Thymus (tissue), 11 donors: ENCODE data around the gene SEMA3A. TPM values are rescaled to one million over a fixed set of nuclear protein-coding genes. Genes with fewer than 3 reads are reported as not detected.

ENCODE experiments used
- DNase-seq, 9 donors: peaks; one replicate each; pipeline ENCODE4 v3.0.0-alpha.2; 2013; ENCODE audit warnings: low spot score in 9 of 9, low read depth in 6 of 9, missing footprints in 1 of 9
- H3K27ac ChIP-seq, 2 donors: one replicate each; pipeline ENCODE4 v1.5.1; 2013; ENCODE audit warnings: control low read depth in 1 of 2, low read depth in 1 of 2, low read length in 1 of 2, mild to moderate bottlenecking in 1 of 2, moderate library complexity in 1 of 2
- H3K27me3 ChIP-seq, 2 donors: one replicate each; pipeline ENCODE4 v1.5.1; 2013; ENCODE audit warnings: low read length in 1 of 2; ENCODE audit not compliant: control insufficient read depth in 2 of 2, insufficient read depth in 1 of 2
- H3K36me3 ChIP-seq, 2 donors: one replicate each; pipeline ENCODE4 v1.5.1; 2013; ENCODE audit warnings: low read length in 1 of 2, mild to moderate bottlenecking in 1 of 2, moderate library complexity in 1 of 2; ENCODE audit not compliant: control insufficient read depth in 2 of 2, insufficient read depth in 2 of 2
- H3K4me1 ChIP-seq, 2 donors: one replicate each; pipeline ENCODE4 v1.5.1; 2013; ENCODE audit warnings: low read length in 2 of 2; ENCODE audit not compliant: control insufficient read depth in 2 of 2, insufficient read depth in 2 of 2
- H3K4me3 ChIP-seq, 2 donors: one replicate each; pipeline ENCODE4 v1.5.1; 2013; ENCODE audit warnings: low read length in 2 of 2, control low read depth in 1 of 2, mild to moderate bottlenecking in 1 of 2
- H3K9me3 ChIP-seq, 2 donors: one replicate each; pipeline ENCODE4 v1.5.1; 2013; ENCODE audit warnings: low read length in 1 of 2, mild to moderate bottlenecking in 1 of 2; ENCODE audit not compliant: control insufficient read depth in 2 of 2, insufficient read depth in 1 of 2
- WGBS: extraction: QIAGEN DNeasy Blood & Tissue Kit; methylation state at CpG from one replicate; pipeline ENCODE4 v1.1.7; 2013; 5-methylcytosine and 5-hydroxymethylcytosine counted together
- polyA plus RNA-seq: library from polyadenylated mRNA; stranded (reverse); fragments of 200-250 nt; gene quantifications from one replicate; pipeline ENCODE4 v1.2.3, GENCODE V29; 2013
- total RNA-seq: library from RNA; stranded (reverse); fragments of 120-200 nt; gene quantifications from one replicate; pipeline ENCODE4 v1.2.4, GENCODE V29; 2013
- donor health status: healthy.

The SEMA3A gene
- total and polyA plus RNA-seq, 2 donors, result 0.27 to 1.0 TPM

DNA sequence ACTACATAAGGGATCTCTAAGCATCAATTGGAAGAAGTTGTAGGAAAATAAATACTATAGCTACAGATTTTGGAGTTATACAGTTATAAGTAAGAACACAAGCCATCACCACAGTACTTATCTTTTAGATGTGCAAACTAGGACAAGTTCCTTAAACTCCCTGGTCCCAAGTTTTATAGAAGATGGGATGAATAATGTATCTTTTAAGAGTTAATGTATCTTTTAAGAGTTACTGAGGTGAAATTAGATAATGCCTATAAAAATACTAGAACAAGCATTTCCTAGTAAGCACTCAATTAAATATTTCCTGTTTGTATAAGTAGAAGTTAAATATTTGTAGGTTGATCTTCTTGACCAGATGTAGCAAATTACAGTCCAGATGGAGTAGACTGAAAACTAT, 56.8 kb downstream of the SEMA3A start:
- Histone ChIP-seq H3K27ac (no peak overlapping the region), H3K4me1 (no peaks in the 10 kb centered on the region), H3K27me3 (no peaks in the 10 kb centered on the region), H3K9me3 (no peaks in the 10 kb centered on the region), H3K36me3 (no peaks in the 10 kb centered on the region), H3K4me3 (no peak overlapping the region)
- DNase-seq, result no peak

- Histone ChIP-seq H3K36me3 (no peaks in the 10 kb centered on the region), H3K27ac (no peak overlapping the region), H3K27me3 (no peaks in the 10 kb centered on the region), H3K4me3 (no peak overlapping the region), H3K9me3 (no peaks in the 10 kb centered on the region), H3K4me1 (no peaks in the 10 kb centered on the region)
- WGBS, result 94% methylated on average over 3 of the region's 3 CpGs
- DNase-seq, result no peak
Observed at GRCh38 chr7:84136809-84137208, 57.8 kb downstream of the SEMA3A start.

DNA sequence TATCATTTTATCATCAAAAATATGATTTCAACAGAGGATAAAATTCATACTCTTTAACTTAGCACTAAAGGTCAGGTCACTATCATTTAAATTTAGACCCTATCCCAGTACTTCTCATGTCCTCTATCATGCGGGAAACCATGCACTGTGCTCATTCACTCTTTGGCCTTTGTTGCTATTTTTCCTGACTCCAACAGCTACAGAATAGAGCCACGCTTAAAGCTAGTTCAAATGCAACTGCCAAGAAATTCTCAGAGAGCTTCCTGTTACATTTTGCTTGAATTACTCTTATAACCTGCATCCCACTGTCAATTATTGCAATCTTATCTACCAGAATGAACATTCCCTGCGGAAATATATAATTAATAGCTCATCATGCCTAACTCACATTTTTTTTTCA, 58.3 kb downstream of the SEMA3A start:
- no peak overlapping the region for H3K27ac ChIP-seq
- H3K9me3 ChIP-seq, result no peaks in the 10 kb centered on the region
- 91% methylated on average over 3 of the region's 3 CpGs for WGBS
- H3K27me3 ChIP-seq, result no peaks in the 10 kb centered on the region
- H3K4me1 ChIP-seq, result no peaks in the 10 kb centered on the region
- no peak overlapping the region for H3K4me3 ChIP-seq
- DNase-seq, result no peak
- H3K36me3 ChIP-seq, result no peaks in the 10 kb centered on the region

DNA sequence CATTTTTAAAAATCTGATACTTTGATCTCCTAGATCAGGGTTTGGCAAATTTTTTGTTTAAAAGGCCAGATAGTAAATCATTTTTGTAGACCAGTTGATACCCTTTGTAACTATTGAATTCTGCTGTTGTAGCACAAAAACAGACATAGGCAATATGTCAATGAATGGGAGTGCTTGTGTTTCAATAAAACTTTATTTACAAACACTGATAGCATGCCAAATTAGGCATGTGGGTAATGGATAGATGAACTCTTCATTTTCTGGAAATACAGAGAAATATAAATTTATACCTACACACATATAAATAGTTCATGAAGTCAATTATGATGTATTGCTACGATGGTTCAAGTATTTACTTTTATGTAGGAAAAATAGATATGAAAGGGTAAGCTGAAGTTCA, 60.4 kb downstream of the SEMA3A start:
- Histone ChIP-seq H3K9me3 (no peaks in the 10 kb centered on the region), H3K36me3 (no peaks in the 10 kb centered on the region), H3K4me3 (no peak overlapping the region), H3K27ac (no peak overlapping the region), H3K4me1 (no peaks in the 10 kb centered on the region), H3K27me3 (no peaks in the 10 kb centered on the region)
- no peak for DNase-seq
- 97% methylated on average over 1 of the region's 1 CpG for WGBS

- WGBS, result 92% methylated on average over 2 of the region's 2 CpGs
Observed at GRCh38 chr7:84125654-84126053, 68.9 kb downstream of the SEMA3A start.

GRCh38 chr7:84123965-84124547, 70.5 kb downstream of the SEMA3A start:
- WGBS, result 44% methylated on average over 5 of the region's 5 CpGs
- Histone ChIP-seq H3K9me3 (no peaks in the 10 kb centered on the region), H3K36me3 (no peaks in the 10 kb centered on the region), H3K4me1 (no peaks in the 10 kb centered on the region), H3K27ac (no peak overlapping the region), H3K27me3 (no peaks in the 10 kb centered on the region), H3K4me3 (no peak overlapping the region)
- DNase-seq, result no peak

More at GRCh38 chr7:84125654-84126053, 68.9 kb downstream of the SEMA3A start:
- no peaks in the 10 kb centered on the region for H3K9me3 ChIP-seq
- H3K27me3 ChIP-seq, result no peaks in the 10 kb centered on the region
- DNase-seq, result no peak
- no peak overlapping the region for H3K27ac ChIP-seq
- H3K36me3 ChIP-seq, result no peaks in the 10 kb centered on the region
- H3K4me1 ChIP-seq, result no peaks in the 10 kb centered on the region
- H3K4me3 ChIP-seq, result no peak overlapping the region

GRCh38 chr7:84122582-84123360, 71.8 kb downstream of the SEMA3A start:
- DNase-seq, result no peak
- WGBS, result 98% methylated on average over 4 of the region's 4 CpGs
- no peak overlapping the region for H3K27ac ChIP-seq
- H3K27me3 ChIP-seq, result no peaks in the 10 kb centered on the region
- no peak overlapping the region for H3K4me3 ChIP-seq
- no peaks in the 10 kb centered on the region for H3K9me3 ChIP-seq
- no peaks in the 10 kb centered on the region for H3K36me3 ChIP-seq
- H3K4me1 ChIP-seq, result no peaks in the 10 kb centered on the region

DNA sequence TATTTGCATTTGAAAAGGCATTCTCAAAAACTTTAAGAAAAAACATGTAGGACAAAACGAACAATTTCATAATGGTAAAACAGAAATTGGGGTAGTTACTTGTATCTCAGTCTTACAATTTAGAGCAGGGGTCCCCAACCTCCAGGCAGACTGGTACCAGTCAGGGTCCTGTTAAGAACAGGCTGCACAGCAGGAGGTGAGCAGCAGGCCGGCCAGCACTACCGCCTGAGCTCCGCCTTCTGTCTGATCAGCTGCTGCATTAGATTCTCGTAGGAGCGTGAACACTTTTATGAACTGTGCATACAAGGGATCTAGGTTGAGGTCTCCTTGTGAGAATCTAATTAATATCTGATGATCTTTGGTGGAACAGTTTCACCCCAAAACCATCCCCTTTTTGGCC, 77.3 kb downstream of the SEMA3A start:
- no peak overlapping the region for H3K4me3 ChIP-seq
- no peaks in the 10 kb centered on the region for H3K27me3 ChIP-seq
- H3K36me3 ChIP-seq, result no peaks in the 10 kb centered on the region
- no peaks in the 10 kb centered on the region for H3K9me3 ChIP-seq
- no peak overlapping the region for H3K27ac ChIP-seq
- DNase-seq, result no peak
- no peaks in the 10 kb centered on the region for H3K4me1 ChIP-seq
- 88% methylated on average over 6 of the region's 6 CpGs for WGBS

- DNase-seq, result no peak
- H3K27ac ChIP-seq, result no peak overlapping the region
- no peaks in the 10 kb centered on the region for H3K27me3 ChIP-seq
- no peaks in the 10 kb centered on the region for H3K4me1 ChIP-seq
- H3K9me3 ChIP-seq, result no peaks in the 10 kb centered on the region
- 93% methylated on average over 9 of the region's 9 CpGs for WGBS
- no peak overlapping the region for H3K4me3 ChIP-seq
- no peaks in the 10 kb centered on the region for H3K36me3 ChIP-seq
Observed at GRCh38 chr7:84113906-84114850, 80.4 kb downstream of the SEMA3A start.
